ENCODE data around the gene RNASEH2C. TPM values are rescaled to one million over a fixed set of nuclear protein-coding genes. Genes with fewer than 3 reads are reported as not detected.
"Not testable (repeated sequence)": the region's sequence is repeated elsewhere in the genome, so short reads cannot be mapped to it uniquely, and the experiment has no call there.

The RNASEH2C gene
- total RNA-seq, 1 experiment from 2014 or later, result 36.1 TPM

DNA sequence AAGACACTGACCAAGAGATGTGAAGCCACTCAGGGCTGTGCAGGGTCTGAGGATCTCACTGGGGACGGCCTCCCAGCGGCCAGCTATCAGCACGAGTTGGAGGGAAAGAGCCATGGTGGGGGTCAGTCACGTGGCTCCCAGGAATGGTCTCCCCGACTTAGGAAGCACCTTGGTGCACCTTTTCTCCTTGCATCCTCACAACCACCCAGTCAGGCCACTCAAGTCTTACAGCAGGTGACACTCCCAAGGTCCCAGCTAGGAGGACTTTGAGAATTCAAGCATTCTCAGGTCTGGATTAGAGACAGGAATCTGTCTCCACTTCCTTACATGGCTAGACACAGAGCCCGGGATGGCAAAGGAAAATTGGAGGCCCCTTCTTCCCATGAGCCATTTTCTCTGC, 2.7 kb downstream of the RNASEH2C start:
- no peak for DNase-seq (ENCODE audit: low spot score)

GRCh38 chr11:65716774-65717405, 3.7 kb downstream of the RNASEH2C start:
- no peak for DNase-seq (ENCODE audit: low spot score)

DNA sequence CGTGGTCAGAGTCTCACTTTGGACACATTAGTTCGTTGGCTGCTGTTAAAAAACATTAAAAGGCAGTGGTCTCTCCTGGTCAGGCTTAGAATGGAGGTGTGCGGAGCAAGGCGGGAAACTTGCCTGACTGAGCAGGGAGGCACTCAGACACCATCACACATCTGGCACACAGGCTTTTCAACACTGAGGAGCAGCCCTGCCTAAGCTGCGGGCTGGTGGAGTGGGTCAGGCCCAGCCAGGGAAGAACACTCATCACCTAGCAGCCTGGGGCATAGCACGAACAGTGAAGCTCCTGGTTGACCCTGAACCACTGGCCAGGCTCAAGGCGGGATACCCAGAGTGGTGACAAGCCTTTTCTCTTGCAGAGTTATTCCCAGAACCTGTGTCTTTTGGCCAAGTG, 4.3 kb downstream of the RNASEH2C start:
- no peak for DNase-seq (ENCODE audit: low spot score)

DNA sequence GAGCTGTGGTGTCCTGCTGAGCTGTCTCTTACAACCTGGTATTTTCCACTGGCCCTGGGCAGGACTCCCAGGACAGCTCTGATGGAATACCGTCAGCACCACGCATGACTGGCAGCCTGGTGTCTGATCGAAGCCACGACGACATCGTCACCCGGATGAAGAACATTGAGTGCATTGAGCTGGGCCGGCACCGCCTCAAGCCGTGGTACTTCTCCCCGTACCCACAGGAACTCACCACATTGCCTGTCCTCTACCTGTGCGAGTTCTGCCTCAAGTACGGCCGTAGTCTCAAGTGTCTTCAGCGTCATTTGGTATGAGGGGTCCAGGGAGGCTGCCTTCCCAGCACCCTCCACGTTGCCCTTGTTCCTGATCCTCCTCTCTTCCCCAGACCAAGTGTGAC, 6.2 kb downstream of the RNASEH2C start:
- DNase-seq (ENCODE audit: low spot score), result no peak

DNA sequence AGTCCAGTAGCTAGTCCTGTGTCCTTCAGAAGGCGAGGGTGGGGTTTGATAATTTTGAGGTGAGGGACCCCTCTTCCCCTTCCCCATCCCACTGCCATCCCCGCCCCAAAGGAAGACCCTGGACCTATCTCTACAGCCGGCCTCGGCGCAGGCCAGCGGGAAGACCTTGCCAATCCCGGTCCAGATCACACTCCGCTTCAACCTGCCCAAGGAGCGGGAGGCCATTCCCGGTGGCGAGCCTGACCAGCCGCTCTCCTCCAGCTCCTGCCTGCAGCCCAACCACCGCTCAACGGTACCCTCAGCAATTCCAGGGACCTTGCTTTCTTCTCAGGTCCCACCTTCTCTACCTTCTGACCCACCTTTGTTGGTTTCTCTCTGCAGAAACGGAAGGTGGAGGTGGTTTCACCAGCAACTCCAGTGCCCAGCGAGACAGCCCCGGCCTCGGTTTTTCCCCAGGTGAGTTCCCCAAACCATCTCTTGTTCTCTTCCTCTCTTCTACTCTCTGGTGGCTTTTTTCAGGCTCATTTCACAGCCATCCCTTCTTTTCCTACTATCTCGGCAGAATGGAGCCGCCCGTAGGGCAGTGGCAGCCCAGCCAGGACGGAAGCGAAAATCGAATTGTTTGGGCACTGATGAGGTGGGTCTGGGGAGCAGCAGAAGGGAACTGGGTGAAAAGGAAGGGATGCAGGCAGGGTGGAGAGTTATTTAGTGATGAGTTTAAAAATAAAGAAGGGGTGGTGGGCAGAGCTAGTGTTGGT, 7.2 kb downstream of the RNASEH2C start:
- DNase-seq (ENCODE audit: low spot score), result no peak

DNA sequence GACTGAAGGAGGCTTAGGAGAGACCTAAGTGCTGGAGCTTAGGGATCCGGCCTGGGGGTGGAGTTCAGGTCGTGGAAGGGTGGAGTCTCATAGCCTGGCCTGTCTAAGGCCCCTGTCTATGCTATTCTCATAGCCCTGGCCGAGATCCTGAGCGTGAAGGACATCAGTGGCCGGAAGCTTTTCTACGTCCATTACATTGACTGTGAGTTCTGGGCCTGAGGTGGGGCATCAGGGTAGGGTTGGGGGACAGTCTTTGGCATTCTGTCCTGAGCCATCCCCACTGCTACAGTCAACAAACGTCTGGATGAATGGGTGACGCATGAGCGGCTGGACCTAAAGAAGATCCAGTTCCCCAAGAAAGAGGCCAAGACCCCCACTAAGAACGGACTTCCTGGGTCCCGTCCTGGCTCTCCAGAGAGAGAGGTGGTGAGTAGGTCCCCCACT, 7.9 kb downstream of the RNASEH2C start:
- no peak for DNase-seq (ENCODE audit: low spot score)

DNA sequence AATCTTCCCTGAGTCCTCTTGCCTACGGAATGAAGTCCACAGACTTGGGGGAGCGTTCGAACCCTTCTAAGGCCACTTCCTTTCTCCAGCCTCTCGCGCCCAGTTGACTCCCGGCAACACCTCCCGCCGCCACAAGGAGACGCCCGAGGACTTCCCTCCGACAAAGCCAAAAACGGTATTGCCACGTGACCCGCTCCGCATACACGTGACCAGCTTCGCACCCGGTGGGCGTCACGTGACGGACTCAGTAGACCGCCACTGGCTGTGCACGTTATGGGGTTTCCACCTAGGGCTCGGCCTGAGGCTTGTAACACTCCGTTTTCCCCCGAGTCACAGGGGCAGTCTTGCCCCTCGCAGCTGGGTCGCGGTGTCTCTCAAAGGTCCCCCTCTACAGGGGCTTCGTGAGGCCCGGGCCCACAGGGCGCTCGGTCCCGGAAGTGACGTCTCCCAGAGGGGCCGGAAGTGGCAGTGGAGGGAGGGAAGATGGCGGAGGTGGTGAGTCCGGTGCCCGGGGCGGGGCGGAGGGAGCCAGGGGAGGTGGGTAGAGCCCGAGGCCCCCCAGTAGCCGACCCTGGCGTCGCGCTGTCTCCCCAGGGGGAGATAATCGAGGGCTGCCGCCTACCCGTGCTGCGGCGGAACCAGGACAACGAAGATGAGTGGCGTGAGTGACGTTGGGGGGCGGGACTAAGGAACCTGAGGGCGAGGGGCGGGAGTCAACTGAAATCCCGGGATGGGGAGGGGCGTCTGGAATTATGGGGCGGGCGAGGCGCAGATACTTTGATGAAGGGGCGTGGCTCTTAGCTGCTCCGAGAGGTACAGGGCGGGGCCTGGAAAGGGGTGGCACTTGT, 8.6 kb downstream of the RNASEH2C start, which contains the start of gene KAT5:
TSS of gene KAT5 (plus strand) at position 468 of the 848 bp plus-strand sequence. CDS start at position 484, 16 bp downstream.
- DNase-seq (ENCODE audit: low spot score), result peak; percentile 98

- DNase-seq (ENCODE audit: low spot score), result no peak
Observed at GRCh38 chr11:65710421-65710820, 10.2 kb downstream of the RNASEH2C start.

DNA sequence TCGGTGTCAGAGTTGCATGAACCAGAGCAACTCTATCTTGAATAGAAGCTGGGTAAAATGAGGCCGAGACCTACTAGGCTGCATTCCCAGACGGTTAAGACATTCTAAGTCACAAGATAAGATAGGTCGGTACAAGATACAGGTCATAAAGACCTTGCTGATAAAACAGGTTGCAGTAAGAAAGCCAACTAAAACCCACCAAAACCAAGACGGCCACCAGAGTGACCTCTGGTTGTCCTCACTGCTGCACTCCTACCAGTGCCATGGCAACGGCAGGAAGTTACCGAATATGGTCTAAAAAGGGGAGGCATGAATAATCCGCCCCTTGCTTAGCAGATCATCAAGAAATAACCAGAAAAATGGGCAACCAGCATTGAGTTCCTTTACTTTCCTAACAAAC, 10.9 kb downstream of the RNASEH2C start:
- no peak for DNase-seq (ENCODE audit: low spot score)

DNA sequence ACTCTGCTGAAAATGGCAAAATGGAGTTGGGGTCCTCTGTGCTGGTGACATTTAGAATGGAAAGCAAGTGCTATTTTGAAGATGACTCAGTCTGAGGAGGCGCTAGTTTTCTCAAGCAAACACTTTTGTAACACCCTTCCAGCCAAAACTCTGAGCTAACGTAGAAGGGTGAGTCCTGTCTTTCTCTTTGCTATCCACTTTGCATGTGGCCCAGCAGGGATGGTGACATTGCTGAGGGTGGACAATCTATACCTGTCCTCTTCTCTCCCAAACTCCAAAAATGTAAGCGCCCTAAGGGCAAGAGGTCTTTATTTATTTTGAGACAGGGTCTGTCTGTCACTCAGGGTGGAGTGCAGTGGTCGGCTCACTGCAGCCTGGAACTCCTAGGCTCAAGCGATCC, 12.1 kb downstream of the RNASEH2C start:
- no peak for DNase-seq (ENCODE audit: low spot score)

DNA sequence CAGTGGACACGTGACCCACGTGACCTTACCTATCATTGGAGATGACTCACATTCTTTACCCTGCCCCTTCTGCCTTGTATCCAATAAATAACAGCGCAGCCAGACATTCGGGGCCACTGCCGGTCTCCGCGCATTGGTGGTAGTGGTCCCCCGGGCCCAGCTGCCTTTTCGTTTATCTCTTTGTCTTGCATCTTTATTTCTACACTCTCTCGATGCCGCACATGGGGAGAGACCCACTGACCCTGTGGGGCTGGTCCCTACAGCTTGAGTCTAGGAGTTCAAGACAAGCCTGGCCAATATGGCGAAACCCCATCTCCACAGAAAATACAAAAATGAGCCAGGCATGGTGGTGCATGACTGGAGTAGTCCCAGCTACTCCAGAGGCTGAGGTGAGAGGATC, 13.6 kb downstream of the RNASEH2C start:
- not testable (repeated sequence) for DNase-seq (ENCODE audit: low spot score)

GRCh38 chr11:65706303-65706763, 14.3 kb downstream of the RNASEH2C start:
- peak; percentile 39 for DNase-seq (ENCODE audit: low spot score)

- no peak for DNase-seq (ENCODE audit: low spot score)
Observed at GRCh38 chr11:65703846-65704245, 16.8 kb downstream of the RNASEH2C start.

- no peak for DNase-seq (ENCODE audit: low spot score)
Observed at GRCh38 chr11:65701686-65702085, 18.9 kb downstream of the RNASEH2C start.

GRCh38 chr11:65700399-65700798, 20.2 kb downstream of the RNASEH2C start:
- no peak for DNase-seq (ENCODE audit: low spot score)

- no peak for DNase-seq (ENCODE audit: low spot score)
Observed at GRCh38 chr11:65699306-65699705, 21.3 kb downstream of the RNASEH2C start.

- DNase-seq (ENCODE audit: low spot score), result no peak
Observed at GRCh38 chr11:65698205-65698604, 22.4 kb downstream of the RNASEH2C start.

GRCh38 chr11:65696802-65697552, 23.6 kb downstream of the RNASEH2C start:
- no peak for DNase-seq (ENCODE audit: low spot score)

DNA sequence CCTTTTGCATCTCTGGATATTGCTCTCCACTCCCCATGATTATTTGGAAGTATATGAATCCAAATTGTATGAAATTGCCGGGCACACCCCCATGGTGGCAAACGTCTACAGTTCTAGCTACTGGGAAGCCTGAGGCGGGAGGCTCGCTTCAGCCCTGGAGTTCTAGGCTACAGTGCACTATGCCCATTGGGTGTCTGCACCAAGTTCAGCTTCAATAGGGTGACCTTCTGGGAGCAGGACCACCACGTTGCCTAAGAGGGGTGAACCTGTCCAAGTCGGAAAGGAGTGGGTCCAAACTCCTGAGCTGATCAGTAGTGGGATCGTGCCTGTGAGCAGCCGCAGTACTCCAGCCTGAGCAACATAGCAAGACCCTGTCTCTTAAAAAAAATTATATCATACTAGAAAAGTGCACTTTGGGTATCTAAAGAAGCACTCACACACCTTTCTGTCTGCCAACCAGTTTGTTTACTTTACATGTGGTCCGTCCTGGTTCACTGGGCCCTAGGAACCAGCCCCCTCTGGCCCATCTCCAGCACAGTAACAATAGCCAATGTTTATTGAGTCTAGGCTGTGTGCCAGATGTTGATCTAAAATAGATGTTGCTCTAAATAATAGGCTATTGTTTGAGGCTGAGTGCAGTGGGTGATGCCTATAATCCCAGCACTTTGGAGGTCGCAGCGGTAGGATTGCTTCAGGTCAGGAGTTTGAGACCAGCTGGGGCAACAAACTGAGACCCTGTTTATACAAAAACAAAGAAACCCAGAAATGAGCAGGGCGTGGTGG, 24.9 kb downstream of the RNASEH2C start:
- DNase-seq (ENCODE audit: low spot score), result peak; percentile 69

DNA sequence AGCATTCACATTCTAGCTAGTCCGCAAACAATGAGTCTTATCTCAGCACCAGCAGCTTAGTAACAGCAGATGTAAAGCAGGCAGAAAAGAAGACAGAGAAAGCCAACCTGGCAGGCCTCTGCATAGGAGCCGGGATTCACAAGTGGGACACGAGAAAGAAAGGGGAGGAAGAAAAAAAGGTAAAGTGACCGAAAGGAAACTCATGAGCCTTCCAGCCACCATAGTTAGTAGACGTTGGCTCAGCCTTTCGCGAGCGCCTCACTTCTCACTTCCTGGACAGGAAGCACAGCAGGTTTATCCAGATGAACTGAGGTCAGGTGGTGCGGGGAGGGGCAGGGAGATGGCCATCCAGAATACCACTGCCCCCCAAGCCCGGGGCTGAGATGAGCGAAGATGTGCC, 28.2 kb downstream of the RNASEH2C start:
- no peak for DNase-seq (ENCODE audit: low spot score)

DNA sequence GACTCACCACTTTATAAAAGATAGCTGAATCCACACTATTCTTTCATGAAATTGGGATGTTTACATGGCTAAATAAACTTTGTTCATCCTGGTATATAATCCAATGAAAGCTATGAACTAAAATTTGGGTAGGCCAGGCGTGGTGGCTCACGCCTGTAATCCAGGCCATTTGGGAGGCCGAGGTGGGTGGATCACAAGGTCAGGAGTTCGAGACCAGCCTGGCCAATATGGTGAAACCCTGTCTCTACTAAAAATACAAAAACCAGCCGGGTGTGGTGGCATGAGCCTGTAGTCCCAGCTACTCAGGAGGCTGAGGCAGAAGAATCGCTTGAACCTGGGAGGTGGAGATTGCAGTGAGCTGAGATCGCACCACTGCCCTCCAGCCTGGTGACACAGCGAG, 28.8 kb downstream of the RNASEH2C start:
- DNase-seq (ENCODE audit: low spot score), result not testable (repeated sequence)
